G401 (cell line): ENCODE data around the gene TRIM41. TPM values are rescaled to one million over a fixed set of nuclear protein-coding genes. Genes with fewer than 3 reads are reported as not detected.
"Not testable (repeated sequence)": the region's sequence is repeated elsewhere in the genome, so short reads cannot be mapped to it uniquely, and the experiment has no call there.

Source experiments
- DNase-seq: peaks from one replicate; pipeline ENCODE4 v3.0.0-alpha.2; 2015; ENCODE audit warnings: low spot score
- in situ Hi-C: cut with HindIII; loops from 2 replicates; pipeline ENCODE4 v1.10.0; 2016; ENCODE audit warnings: low sequenced_read_pairs, mixed read lengths
- total RNA-seq: library from RNA; depleted of rRNA; stranded (reverse); fragments of >200 nt; shearing (Covaris generic); gene quantifications from 2 replicates; pipeline ENCODE4 v1.2.3, GENCODE V29; 2014; rRNA removed

Gene TRIM41
- total RNA-seq, result 23.0 and 27.3 TPM in 2 replicates

DNA sequence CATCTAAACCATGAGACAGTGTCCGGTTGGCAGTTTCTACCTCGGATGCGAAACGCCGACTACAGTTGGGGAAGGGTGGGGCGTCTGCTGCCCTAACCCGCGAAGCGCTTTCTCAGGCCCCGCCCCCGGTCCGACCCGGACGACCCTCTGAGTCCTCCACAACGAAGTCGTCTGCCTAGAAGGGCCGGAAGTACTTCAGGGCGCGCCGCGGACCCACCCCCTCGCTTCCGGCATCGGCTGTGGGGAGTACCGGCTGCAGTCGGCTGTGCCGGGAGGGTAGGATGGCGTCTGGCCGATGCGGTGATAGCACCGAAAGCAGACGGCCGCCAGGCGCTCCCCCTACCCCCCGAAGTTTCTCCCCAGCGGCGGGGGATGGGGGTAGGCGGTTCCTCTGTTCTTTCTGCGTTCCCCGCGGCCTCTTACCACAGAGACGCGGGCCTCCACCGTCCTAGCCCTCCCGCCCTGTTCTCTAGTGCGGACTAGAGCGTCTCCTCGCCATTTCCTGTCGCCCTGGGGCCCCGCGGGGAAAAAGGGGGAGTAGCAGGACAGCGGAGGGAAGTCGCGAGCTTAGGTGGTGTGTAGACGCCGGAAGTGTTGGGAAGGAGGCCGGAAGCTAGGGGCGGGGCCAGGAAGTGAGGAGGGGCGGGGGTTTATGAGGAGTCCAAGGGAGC lies at the start of gene TRIM41:
Gene TRIM41 (plus strand): TSS at position 224 of the 671 bp plus-strand sequence. CDS start 719 bp downstream, outside the sequence.
- peak; percentile 99 for DNase-seq
- in situ Hi-C loops, result no loop called here

DNA sequence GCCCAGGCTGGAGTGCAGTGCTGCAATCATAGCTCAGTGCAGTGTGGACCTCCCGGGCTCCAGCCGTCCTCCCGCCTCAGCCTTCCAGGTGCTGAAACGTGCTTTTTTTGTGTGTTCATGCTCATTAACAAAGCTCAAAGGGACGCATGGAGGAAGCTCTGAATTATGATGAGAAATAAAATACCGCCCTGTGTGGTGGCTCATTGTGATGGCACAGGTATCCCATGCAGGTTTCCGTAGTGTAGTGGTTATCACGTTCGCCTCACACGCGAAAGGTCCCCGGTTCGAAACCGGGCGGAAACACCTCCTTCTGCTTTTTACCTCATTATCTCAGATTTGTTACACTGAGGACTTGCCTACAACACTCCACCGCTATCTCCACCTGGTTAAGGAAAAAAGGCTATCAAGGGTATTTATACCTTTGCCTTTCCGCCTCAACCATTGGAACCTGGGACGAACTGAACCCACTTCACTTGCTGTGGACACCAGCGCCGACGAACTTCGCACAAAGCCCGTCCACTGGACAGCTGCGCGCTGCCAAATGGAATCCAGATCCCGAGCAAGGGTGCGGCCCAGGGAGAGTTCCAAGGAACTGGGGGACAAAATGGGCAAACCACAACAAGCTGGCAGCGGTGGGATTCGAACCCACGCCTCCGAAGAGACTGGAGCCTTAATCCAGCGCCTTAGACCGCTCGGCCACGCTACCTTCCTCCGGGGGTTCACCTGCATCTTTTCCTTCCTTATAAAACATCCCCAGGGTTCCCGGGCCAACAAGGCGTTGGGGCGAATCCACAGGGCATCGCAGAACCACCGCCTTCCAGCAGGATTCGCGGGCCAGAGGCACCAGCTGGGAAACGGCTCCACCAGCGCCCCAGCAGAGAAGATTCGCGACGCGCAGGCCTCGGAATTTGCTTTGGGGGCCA lies 49.4 kb upstream of the TRIM41 start:
- in situ Hi-C loops, result no loop called here
- no peak for DNase-seq

DNA sequence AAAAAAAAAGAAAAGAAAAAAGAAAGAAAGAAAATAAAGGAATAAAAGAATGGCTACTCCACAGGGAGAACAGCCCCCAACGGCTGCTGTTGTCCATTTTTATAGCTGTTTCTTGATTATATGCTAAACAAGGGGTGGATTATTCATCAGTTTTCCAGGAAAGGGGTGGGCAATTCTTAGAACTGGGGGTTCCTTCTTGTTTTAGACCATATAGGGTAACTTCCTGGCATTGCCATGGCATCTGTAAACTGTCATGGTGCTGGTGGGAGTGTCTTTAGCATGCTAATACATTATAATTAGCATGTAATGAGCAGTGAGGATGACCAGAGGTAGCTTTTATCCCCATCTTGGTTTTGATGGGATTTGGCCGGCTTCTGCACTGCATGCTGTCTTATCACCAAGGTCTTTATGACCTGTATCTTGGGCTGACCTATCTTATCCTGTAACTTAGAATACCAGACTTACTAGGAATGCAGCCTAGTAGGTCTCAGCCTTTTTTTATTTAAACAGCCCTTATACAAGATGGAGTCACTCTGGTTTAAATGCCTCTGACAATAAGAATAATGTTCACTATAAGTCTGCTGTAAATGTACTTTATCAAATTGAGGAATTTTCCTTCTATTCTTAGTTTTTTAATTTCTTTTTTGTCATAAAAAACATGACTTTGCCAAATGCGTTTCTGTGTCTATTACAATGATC lies 46.7 kb upstream of the TRIM41 start:
- in situ Hi-C loops, result no loop called here
- no peak for DNase-seq

DNA sequence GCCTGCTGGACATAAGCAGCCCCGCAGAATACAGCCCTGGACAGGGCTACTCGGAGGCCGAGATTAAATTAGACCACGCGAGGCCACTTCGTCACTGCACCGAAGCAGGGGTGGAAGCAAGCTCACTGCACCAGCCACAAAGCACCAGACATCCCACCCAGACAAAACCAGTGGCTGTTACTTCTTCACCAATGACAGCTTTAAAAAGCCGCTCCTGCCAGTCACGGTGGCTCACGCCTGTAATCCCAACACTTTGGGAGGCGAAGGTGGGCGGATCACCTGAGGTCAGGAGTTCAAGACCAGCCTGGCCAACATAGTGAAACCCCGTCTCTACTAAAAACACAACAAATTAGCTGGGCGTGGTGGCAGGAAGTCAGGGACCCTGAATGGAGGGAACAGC lies 45.5 kb upstream of the TRIM41 start:
- DNase-seq, in situ Hi-C loops: not testable (repeated sequence)

DNA sequence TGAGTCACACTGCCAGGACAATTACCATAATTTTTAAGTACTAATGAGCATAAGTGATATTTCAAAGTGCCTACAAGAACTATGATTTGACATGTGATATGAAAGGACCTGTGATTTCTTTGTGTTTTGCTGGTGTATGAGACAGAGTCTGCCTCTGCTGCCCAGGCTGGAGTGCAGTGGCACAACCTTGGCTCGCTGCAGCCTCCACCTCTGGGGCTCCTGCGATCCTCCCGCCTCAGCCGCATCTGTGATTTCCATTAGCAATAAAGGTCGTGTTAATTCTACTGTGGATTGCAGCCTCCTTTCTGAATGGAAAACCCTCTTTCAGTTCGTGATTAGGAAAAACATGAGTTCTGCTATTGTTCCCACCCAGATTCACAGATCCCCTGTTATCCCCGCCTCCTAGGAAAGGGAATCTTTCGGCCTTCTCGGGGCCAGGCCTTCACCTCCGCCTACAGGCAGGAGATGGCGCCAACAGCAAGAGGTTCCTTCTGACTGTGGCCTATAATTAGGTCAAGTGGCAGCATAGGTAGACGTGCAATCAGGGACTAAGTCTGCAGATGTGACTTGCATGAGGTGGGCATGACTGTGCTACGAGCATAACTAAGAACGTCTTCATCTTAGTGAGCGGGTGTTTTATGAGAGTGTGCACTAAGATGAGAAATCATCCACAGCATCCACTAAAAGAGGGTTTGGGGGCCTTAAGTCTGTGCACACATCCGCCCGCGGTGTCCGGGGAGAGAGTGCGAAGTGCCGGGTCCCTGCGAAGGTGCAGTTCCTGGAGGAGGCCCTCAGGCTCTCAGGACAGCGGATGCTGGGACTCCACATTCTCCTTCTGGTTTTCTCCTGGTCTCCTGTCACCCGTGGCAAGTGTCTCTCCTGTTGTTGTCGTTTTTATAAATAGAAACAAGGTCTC lies 41.2 kb upstream of the TRIM41 start:
- peak; percentile 87 for DNase-seq
- in situ Hi-C loops, result no loop called here

DNA sequence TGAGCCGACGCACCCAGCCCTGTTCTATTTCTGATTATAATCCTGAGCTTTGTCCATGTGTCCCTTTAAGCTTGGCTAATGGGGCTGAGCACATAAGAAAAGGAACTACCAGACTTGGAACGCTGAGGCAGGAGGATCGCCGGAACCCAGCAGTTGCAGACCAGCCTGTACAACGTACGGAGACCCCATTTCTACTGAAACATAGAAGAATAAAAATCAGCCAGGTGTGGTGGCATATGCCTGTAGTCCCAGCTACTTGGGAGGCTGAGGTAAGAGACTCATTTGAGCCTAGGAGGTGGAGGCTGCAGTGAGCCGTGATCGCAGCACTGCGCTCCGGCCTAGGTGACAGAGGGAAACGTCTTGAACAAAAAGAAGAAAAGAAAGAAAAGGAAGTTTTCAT lies 40.4 kb upstream of the TRIM41 start:
- DNase-seq, result no peak
- in situ Hi-C loops, result no loop called here

DNA sequence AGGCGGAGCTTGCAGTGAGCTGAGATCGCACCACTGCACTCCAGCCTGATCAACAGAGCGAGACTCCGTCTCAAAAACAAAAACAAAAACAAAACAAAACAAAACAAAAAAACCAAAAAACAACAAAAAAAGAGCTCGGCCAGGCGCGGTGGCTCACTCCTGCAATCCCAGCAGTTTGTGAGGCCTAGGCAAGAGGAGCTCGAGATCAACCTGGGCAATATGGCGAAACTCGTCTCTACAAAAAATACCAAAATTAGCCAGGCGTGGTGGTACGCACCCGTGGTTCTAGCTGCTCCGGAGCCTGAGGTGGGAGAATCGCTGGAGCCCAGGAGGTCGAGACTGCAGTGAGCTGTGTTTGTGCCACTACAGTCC lies 38.2 kb upstream of the TRIM41 start:
- DNase-seq, result no peak
- in situ Hi-C loops, result no loop called here

DNA sequence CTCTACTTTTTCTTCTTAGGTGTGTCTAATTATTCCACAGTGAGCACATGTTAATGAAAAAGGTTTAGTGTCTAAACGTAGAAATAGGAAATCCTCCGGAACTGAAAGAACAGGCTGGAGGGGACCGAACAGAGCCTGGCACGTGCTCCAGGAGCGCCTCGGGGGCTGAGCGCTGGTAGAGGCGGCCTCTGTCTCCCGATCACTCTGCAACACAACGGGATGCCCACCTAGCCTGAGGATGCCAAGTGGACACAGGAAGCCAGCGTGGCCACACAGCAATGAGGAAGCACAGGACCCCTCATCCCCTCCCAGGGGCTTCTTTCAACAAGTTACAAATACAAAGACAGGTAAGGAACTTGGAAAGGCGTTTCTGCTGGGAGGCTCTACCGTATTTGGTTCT lies 37.5 kb upstream of the TRIM41 start:
- in situ Hi-C loops, result no loop called here
- no peak for DNase-seq

DNA sequence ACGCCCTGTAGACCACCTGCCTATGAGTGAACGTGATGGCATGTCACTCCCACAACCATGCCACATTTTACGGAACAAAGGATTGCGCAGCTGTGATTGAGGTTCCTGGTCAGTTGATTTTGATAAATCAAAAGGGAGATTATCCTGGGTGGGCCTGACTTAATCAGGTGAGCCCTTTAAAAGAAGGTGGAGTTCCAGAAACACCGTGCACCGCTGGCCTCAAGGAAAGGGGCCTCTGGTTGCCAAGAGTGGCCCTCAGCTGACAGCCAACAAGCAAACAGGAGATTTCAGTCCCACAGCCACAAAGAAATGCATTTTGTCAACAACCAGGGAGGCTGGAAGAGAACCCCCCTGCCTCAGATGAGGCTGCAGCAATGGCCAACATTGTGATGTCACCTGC lies 37.1 kb upstream of the TRIM41 start:
- in situ Hi-C loops, result no loop called here
- no peak for DNase-seq

DNA sequence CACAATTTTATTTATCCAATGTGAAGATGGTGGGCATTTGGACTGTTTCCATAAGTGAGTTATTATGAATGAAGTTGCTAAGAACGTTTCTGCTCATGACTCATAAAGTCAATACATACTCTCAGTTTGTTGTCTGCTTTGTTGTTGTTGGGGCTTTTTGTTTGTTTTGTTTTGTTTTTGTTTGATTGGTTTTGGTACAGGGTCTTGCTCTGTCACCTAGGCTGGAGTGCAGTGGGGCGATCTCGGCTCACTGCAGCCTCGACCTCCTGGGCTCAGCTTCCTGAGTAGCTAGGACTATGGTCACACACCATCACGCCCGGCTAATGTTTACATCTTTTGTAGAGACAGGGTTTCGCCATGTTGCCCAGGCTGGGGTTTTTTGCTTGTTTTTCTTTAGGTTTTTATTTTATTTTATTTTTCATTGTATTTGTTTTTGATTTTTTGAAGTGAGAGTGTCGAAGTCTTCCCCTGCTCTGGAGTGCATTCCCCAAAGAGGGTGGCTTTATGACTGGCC lies 36.0 kb upstream of the TRIM41 start:
- DNase-seq, result peak; percentile 33
- in situ Hi-C loops, result no loop called here

DNA sequence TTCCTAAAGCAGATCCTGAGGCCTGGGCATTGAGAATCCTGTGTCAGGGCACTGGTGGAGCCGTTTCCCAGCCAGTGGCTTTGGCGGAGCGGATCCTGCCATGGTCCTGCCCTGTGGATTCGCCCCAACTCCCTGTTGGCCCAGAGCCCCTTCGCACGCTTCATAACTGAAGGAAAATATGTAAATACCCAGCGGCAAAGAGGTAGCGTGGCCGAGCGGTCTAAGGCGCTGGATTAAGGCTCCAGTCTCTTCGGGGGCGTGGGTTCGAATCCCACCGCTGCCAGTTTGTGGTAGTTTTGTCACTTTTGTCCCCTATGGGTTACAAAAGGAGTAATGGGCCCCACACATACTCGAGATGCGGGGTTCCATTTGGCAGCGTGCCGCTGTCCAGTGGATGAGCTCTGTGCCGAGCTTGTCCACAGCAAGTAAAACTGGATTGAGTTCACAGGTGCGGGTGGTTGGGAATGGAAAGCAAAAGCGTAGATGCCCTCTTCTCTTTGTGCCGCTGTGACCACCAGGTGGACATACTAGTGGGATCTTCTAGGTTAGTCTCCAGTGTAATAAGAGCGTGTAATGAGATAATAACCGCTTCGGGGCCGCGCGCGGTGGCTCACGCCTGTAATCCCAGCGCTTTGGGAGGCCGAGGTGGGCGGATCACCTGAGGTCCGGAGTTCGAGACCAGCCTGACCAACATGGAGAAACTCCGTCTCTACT lies 35.4 kb upstream of the TRIM41 start:
- in situ Hi-C loops, result no loop called here
- DNase-seq, result peak; percentile 86

DNA sequence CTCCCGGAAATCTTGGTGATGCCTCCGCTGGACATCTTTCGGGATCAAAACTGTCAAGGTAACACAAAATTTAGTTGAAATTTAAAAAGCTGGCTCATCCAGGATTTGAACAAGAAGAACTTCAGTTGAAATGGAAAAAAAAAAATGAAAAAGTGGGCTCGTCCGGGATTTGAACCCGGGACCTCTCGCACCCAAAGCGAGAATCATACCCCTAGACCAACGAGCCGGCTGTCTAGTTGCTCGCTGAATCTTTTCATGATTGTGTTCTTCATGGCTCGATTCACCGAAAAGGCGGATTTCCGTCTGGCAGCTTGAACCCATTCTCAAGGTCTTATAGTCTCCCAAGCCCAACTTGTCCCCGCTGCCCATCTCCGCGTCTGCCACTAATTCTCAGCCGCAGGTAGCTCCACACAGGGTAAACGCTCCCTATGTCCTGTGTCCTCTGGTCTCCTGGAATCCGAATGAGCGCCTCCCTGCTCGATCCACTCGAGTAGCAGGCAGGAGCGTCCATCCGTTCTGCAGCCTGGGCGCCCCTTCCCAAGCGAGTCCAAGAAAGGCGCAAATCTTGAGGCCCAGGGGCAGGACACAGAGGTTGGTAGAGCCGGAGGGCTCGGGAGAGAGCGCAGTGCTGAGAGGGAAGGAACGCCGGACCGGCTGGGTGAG lies 34.2 kb upstream of the TRIM41 start:
- in situ Hi-C loops, result no loop called here

DNA sequence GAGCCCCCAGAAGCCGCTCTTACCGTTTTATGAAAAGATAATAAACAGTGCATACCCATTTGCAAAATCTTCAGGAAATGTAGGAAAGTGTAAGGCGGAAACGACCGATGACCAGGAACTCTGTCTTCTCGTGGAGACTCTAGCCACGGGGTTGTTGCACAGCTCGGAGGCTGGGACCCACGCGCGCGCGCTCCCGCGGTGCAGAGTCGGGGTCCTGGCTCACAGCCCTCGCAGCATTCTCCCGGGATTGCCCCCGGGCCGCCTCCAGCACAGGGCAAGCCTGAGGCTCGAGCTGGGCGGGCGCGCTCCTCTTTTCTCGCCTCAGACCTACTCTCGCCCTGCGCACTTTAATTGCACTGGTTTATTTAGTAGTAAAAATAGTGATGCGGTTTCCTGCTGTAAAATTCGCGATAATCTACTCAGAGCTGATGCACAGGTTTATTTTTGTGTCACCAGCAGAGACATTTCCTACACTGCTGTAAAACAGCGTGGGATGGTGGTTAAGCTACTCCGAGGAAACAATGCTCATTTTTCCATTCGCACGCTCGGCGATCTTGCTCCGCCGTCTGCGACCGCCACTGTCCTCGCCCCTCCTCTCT lies 33.6 kb upstream of the TRIM41 start:
- in situ Hi-C loops, result no loop called here
- DNase-seq, result peak; percentile 53

More for the DNA sequence above, 34.2 kb upstream of the TRIM41 start:
- peak; percentile 92 for DNase-seq

DNA sequence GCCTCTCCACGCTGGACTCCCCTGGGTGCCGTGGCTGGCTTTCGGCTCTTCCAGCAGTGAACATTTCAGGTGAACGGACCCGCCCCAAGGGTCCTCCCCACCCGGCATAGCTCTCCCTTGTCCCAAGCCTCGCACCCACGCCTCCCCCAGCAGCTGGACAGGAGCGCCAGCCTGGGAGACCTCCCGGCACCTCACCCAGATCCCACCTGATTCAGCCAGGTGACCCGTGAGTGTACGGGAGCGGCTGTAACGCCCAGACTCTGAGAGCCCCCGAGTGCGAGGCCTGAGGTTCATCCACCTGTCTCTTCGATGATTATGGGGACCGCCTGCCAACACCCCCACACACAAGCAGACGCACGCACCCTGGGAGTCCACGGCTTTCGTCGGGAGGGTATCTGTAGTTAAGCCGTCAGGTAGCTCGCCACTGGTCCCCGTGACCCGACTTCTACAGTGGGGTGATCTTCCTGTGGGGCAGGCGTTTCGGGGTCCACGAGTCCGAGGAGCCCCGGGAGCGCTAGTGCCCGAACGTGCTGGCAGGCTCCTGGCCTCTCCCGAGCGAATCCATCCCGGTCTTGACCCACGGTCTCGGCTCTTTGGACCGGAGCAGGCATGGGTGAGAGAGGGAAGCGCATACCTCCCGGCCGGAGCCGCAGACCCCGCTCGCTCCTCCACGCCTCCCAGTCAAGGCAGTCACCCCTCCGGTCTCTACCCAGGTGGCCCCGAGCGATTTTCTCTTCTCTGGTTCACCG lies 32.9 kb upstream of the TRIM41 start:
- peak; percentile 59 for DNase-seq
- in situ Hi-C loops, result no loop called here

DNA sequence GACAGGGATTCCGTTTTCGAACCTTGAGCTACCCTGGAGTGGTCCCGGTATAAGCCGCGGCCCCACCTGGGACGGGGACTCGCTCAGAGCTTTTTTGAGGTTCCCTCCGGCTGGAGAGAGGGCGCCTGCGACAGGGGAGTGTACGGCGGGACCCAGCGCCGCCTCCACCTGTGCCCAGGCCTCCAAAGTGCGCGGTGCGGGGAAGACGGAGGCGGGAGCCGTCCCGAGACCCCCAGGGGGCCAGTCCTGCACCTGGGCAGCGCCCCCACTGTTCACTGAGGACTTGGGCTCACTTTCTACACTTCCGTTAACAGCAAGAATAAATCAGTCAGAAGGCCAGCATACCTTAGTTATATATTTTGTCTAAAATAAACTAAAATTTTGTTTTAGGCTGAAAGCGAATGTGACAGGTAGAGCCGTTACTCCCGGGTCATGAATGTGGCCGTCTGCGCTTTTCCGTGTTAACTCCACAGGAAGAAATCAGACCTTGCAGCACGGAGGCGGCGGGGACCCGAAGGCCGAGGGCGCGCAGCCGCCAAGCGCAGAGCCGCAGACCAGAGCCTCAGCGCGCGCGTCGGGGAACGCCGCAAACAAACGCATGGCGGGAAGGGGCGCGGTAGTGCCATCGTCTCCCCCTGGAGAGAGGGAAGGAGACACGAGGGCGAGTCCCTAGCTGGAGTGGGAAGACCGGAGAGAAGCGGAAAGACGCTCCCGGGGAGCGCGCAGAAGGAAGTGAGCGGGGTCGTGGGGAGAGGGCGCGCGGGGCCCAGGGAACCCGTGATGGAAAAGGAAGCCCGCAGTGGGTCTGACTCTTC lies 32.2 kb upstream of the TRIM41 start:
- DNase-seq, result peak; percentile 59

More for the DNA sequence above, 32.2 kb upstream of the TRIM41 start:
- in situ Hi-C loops, result no loop called here
